Fibroblast of pulmonary artery (primary cell): ENCODE data around the gene HMGCLL1.

Source experiments
- DNase-seq: peaks from one replicate; pipeline ENCODE4 v3.0.0-alpha.2; 2010; ENCODE audit warnings: low read depth
- H3K4me3 ChIP-seq: replicated peaks from 2 replicates; pipeline ENCODE4 v1.5.1; 2011; ENCODE audit warnings: low read depth, mild to moderate bottlenecking, control low read depth, low read length, moderate library complexity
- TF ChIP-seq, protein P1 (sequence below): IDR thresholded peaks from 2 replicates; pipeline ENCODE4 v1.5.1; 2011; ENCODE audit warnings: mild to moderate bottlenecking, control low read depth, low read length, inconsistent platforms; ENCODE audit errors: missing control alignments

HMGCLL1 gene

DNA sequence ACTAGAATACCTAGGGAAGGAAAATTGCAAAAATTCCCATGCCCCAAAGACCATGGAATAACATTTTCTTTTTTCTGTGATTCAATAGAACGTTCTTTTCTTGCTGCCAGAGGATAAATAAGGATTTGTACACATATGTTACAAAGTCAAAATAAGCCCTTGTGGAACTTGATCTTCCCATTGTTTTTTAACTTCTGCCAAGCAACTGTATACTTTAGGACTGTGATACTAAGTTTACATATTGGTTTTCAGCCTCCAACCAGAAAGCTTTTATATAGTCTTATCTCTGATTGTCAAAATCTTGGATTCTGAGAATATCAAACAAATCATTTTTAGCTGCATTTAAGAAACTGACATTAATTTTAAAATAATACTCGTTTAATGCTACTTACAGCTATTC is 84.6 kb downstream of the HMGCLL1 start:
- no peak for DNase-seq
- TF ChIP-seq, protein P1, sequence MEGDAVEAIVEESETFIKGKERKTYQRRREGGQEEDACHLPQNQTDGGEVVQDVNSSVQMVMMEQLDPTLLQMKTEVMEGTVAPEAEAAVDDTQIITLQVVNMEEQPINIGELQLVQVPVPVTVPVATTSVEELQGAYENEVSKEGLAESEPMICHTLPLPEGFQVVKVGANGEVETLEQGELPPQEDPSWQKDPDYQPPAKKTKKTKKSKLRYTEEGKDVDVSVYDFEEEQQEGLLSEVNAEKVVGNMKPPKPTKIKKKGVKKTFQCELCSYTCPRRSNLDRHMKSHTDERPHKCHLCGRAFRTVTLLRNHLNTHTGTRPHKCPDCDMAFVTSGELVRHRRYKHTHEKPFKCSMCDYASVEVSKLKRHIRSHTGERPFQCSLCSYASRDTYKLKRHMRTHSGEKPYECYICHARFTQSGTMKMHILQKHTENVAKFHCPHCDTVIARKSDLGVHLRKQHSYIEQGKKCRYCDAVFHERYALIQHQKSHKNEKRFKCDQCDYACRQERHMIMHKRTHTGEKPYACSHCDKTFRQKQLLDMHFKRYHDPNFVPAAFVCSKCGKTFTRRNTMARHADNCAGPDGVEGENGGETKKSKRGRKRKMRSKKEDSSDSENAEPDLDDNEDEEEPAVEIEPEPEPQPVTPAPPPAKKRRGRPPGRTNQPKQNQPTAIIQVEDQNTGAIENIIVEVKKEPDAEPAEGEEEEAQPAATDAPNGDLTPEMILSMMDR: no peak

DNA sequence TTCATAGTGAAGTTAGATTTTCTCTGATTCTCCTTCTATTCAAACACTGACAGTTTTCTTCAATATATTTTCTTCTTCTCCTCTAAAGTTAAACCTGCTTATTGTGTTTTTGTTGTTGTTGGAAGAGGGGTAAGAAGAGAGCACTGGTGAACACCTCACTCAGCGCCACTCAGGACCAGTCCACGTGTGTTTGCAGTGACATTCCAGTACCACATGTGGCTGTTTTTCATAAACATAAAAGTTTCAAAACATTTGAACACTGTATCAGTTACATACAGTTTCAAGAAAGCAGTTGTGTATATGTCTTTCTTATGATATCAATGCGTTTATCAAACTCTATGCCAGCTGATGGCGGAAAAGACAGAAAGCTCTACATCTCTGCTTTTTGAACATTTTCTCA is 86.7 kb downstream of the HMGCLL1 start:
- no peak for DNase-seq

More for the DNA sequence above, 84.6 kb downstream of the HMGCLL1 start:
- no peak overlapping the region for H3K4me3 ChIP-seq

DNA sequence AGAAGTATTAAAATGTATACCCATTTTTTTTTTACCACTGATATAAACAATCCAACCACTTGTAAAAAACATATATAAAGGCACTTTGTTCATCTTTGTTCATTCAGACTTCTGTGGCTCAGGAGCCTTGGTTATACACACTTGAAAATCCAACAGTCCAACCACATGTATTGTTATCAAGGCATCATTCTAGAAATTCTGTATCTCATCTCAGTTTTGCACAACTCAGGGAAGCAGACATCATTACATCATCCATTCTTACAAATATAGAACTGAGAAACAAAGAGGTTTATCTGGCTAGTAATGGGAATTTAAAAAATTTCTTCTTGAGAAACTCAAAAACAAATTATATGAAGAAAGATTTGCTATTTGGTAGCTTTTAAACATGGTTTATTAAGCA is 88.1 kb downstream of the HMGCLL1 start:
- DNase-seq: peak; percentile 4
- no peak overlapping the region for H3K4me3 ChIP-seq
- TF ChIP-seq, protein P1: no peak

More for the DNA sequence above, 86.7 kb downstream of the HMGCLL1 start:
- no peak overlapping the region for H3K4me3 ChIP-seq
- TF ChIP-seq, protein P1: no peak

DNA sequence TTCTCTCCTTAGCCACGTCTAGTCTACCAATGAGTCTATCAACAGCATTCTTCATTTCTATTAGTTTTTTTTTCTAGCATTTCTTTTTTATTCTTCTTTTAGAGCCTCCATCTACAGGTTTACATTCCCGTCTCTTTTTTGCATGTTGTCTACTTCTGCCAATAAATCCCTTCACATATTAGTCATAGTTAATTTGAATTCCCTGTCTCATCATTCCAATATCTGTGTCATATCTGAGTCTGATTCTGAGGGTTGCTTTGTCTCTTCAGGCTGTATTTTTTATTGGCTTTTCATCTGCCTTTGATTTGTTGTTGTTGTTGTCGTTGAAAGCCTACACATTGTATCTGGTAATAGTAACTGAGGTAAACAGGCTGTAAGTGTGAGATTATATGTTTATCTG is 104.6 kb downstream of the HMGCLL1 start:
- H3K4me3 ChIP-seq: no peak overlapping the region
- TF ChIP-seq, protein P1: no peak
- no peak for DNase-seq

DNA sequence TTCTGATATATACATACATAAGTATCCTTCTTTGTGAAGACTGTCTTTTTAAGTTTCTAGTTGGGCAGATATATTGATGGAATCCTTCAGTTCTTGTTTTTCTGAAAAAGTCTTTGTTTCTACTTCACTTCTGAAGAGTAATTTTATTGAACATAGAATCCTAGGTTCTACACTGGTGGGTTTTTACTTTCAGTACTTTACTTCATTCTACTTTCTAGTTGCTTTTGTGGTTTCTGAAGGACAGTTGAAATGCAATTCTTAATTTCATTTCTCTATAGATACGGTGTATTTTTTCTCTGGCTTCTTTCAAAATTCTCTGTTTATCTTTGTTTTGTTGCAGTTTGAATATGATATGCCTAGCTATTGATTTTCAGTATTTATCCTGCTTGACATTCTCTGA is 105.3 kb downstream of the HMGCLL1 start:
- DNase-seq: no peak
- TF ChIP-seq, protein P1: no peak
- no peak overlapping the region for H3K4me3 ChIP-seq

DNA sequence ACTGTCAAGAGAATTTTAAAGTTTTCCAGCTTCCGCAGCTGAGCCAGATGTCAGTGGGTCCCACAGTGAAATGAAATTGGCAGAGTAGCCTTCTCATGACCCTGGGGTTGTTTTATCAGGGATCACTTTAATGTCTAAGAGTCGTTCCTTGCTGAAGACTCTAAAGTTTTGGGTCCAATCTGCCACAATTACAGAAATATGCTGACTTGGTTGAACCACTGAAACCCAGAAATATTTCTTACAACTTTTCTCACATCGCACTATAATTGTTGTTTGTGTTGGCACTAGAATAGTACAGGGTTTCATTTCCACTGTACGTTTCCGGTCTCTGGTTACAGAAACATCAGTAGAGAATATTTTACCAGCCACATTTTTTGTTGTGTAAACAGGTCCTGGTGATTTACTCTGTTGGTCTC is 109.0 kb downstream of the HMGCLL1 start:
- DNase-seq: peak; percentile 13
- TF ChIP-seq, protein P1: no peak
- H3K4me3 ChIP-seq: no peak overlapping the region

DNA sequence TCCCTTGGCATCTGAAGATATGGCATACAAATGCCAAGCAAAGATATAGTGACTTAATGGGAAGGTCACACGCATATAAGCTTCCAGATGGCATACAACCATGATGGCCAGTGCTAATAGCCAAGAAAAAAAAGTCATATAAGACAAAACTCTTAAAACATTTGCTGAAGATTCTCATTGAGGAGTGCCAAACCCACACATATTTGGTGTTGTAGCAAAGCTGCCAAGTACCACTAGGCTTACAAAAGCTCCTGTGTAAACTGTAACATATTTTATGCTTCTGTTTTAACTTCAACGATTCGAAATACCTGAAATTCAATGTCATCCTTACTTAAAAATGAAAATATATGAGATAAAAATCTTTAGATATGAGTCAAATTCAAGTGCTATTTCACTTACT is 123.0 kb downstream of the HMGCLL1 start:
- TF ChIP-seq, protein P1: no peak
- DNase-seq: no peak
- H3K4me3 ChIP-seq: no peak overlapping the region
